Naive thymus-derived CD8-positive, alpha-beta T cell (primary cell): ENCODE data around the gene UNC13B. TPM values are rescaled to one million over a fixed set of nuclear protein-coding genes. Genes with fewer than 3 reads are reported as not detected.

Source experiments
- ATAC-seq, 2 donors: fragments of 150-1000 bp; cut with Tn5 transposase in 1 of 2; sonication (Bioruptor Pico), chemical (Tn5 transposase) in 1 of 2; 1 replicate in 1 of 2; 2 replicates in 1 of 2; pipeline ENCODE4 v1.10.0; 2021; ENCODE audit warnings: mild to moderate bottlenecking in 2 of 2, moderate library complexity in 2 of 2
- POLR2A ChIA-PET: fragments of 350-600 bp; sonication (Branson Sonifier 250); formaldehyde crosslinking; loops from one replicate; lab custom pipeline; 2021; ENCODE audit warnings: antibody characterized with exemption; lab: Charles Lee
- DNase-seq, 10 donors: peaks; one replicate each; pipeline versions ENCODE4 v3.0.0 to v3.0.0-alpha.2; 2020 to 2022
- H3K27ac Mint-ChIP-seq, 10 donors: one replicate each; pipeline ENCODE4 v1.8.0; 2020 to 2022; ENCODE audit warnings: mild to moderate bottlenecking in 10 of 10, mixed read lengths in 10 of 10, moderate library complexity in 4 of 10, inconsistent platforms in 1 of 10
- H3K27me3 Mint-ChIP-seq, 5 donors: one replicate each; pipeline ENCODE4 v1.8.0; 2021 to 2022; ENCODE audit warnings: mixed read lengths in 5 of 5
- H3K36me3 Mint-ChIP-seq, 3 donors: one replicate each; pipeline ENCODE4 v1.8.0; 2020 to 2022; ENCODE audit warnings: mixed read lengths in 3 of 3, mild to moderate bottlenecking in 2 of 3, inconsistent platforms in 1 of 3
- H3K4me1 Mint-ChIP-seq, 4 donors: one replicate each; pipeline ENCODE4 v1.8.0; 2021 to 2022; ENCODE audit warnings: mixed read lengths in 4 of 4
- H3K4me3 Mint-ChIP-seq, 10 donors: one replicate each; pipeline ENCODE4 v1.8.0; 2020 to 2022; ENCODE audit warnings: mild to moderate bottlenecking in 10 of 10, mixed read lengths in 10 of 10, moderate library complexity in 6 of 10, inconsistent platforms in 1 of 10
- H3K9me3 Mint-ChIP-seq, 9 donors: one replicate each; pipeline ENCODE4 v1.8.0; 2020 to 2022; ENCODE audit warnings: mixed read lengths in 9 of 9, mild to moderate bottlenecking in 3 of 9, inconsistent platforms in 1 of 9, moderate library complexity in 1 of 9
- polyA plus RNA-seq, 3 donors: library from polyadenylated mRNA; unstranded; fragments of 300-500 nt; fragmentation: Illumina TruSeq; gene quantifications; one replicate each; pipeline ENCODE4 v1.2.3, GENCODE V29; 2021
- total RNA-seq, 8 experiments: library from RNA in 2 of 8; stranded (reverse) in 2 of 8; gene quantifications; one replicate each; pipeline ENCODE4 v1.2.3 and lab custom pipeline; 2021 to 2026

Gene UNC13B
- total and polyA plus RNA-seq, 5 experiments from 2014 or later, result 0.39 to 1.4 (median 0.77) TPM; not detected in 1

- DNase-seq, result no peak
- peaks cover 8 to 17% (median 12%) of the 10 kb centered on the region in 5 donors for H3K27me3 Mint-ChIP-seq
- POLR2A ChIA-PET, result no interaction called here
Observed at GRCh38 chr9:35293376-35293964, 131.7 kb downstream of the UNC13B start.

GRCh38 chr9:35294066-35294465, 132.3 kb downstream of the UNC13B start:
- H3K4me1 Mint-ChIP-seq, result peaks cover 0 to 3% (median 0%) of the 10 kb centered on the region in 4 donors
- H3K9me3 Mint-ChIP-seq, result no peaks in the 10 kb centered on the region
- no peak for DNase-seq
- H3K27ac Mint-ChIP-seq, result no peak overlapping the region
- POLR2A ChIA-PET, result no interaction called here
- H3K27me3 Mint-ChIP-seq, result peaks cover 10 to 21% (median 11%) of the 10 kb centered on the region in 5 donors
- H3K36me3 Mint-ChIP-seq, result peaks cover 0 to 1% (median 0%) of the 10 kb centered on the region in 3 donors
- H3K4me3 Mint-ChIP-seq, result no peak overlapping the region
- no peak for ATAC-seq

More at GRCh38 chr9:35293376-35293964, 131.7 kb downstream of the UNC13B start:
- H3K9me3 Mint-ChIP-seq, result no peaks in the 10 kb centered on the region
- H3K27ac Mint-ChIP-seq, result no peak overlapping the region
- no peak overlapping the region for H3K4me3 Mint-ChIP-seq
- no peak for ATAC-seq
- peaks cover 0 to under 1% (median 0%) of the 10 kb centered on the region in 3 donors for H3K36me3 Mint-ChIP-seq
- peaks cover 0 to 3% (median 0%) of the 10 kb centered on the region in 4 donors for H3K4me1 Mint-ChIP-seq

GRCh38 chr9:35294556-35294955, 132.7 kb downstream of the UNC13B start:
- no peak overlapping the region for H3K27ac Mint-ChIP-seq
- POLR2A ChIA-PET, result no interaction called here

GRCh38 chr9:35295369-35296036, 133.7 kb downstream of the UNC13B start:
- DNase-seq (no peak), ATAC-seq (no peak)
- POLR2A ChIA-PET, result no interaction called here
- peaks cover 0 to 3% (median 0%) of the 10 kb centered on the region in 4 donors for H3K4me1 Mint-ChIP-seq
- peaks cover 12 to 28% (median 19%) of the 10 kb centered on the region in 5 donors for H3K27me3 Mint-ChIP-seq
- H3K27ac Mint-ChIP-seq, result no peak overlapping the region
- peaks cover 0 to 1% (median 0%) of the 10 kb centered on the region in 3 donors for H3K36me3 Mint-ChIP-seq
- H3K4me3 Mint-ChIP-seq, result no peak overlapping the region
- H3K9me3 Mint-ChIP-seq, result no peaks in the 10 kb centered on the region

More at GRCh38 chr9:35294556-35294955, 132.7 kb downstream of the UNC13B start:
- DNase-seq, result no peak
- peaks cover 0 to 1% (median 0%) of the 10 kb centered on the region in 3 donors for H3K36me3 Mint-ChIP-seq
- H3K9me3 Mint-ChIP-seq, result no peaks in the 10 kb centered on the region
- H3K4me1 Mint-ChIP-seq, result peaks cover 0 to 3% (median 0%) of the 10 kb centered on the region in 4 donors
- peaks cover 10 to 22% (median 12%) of the 10 kb centered on the region in 5 donors for H3K27me3 Mint-ChIP-seq
- ATAC-seq, result no peak
- no peak overlapping the region for H3K4me3 Mint-ChIP-seq

- no peak overlapping the region for H3K27ac Mint-ChIP-seq
- peaks cover 18 to 79% (median 40%) of the 10 kb centered on the region in 5 donors for H3K27me3 Mint-ChIP-seq
- H3K36me3 Mint-ChIP-seq, result peaks cover 0 to under 1% (median 0%) of the 10 kb centered on the region in 3 donors
- no peaks in the 10 kb centered on the region for H3K9me3 Mint-ChIP-seq
- no peak for ATAC-seq
- no peak for DNase-seq
- POLR2A ChIA-PET, result no interaction called here
- no peaks in the 10 kb centered on the region for H3K4me1 Mint-ChIP-seq
- H3K4me3 Mint-ChIP-seq, result no peak overlapping the region
Observed at GRCh38 chr9:35303567-35303966, 141.8 kb downstream of the UNC13B start.

- H3K27me3 Mint-ChIP-seq, result peaks cover 12 to 58% (median 26%) of the 10 kb centered on the region in 5 donors
- no peaks in the 10 kb centered on the region for H3K4me1 Mint-ChIP-seq
- no peaks in the 10 kb centered on the region for H3K36me3 Mint-ChIP-seq
- H3K4me3 Mint-ChIP-seq, result no peak overlapping the region
- POLR2A ChIA-PET, result no interaction called here
- no peaks in the 10 kb centered on the region for H3K9me3 Mint-ChIP-seq
- ATAC-seq (no peak), DNase-seq (no peak)
- no peak overlapping the region for H3K27ac Mint-ChIP-seq
Observed at GRCh38 chr9:35306283-35306682, 144.5 kb downstream of the UNC13B start.

- no peaks in the 10 kb centered on the region for H3K36me3 Mint-ChIP-seq
- no peaks in the 10 kb centered on the region for H3K9me3 Mint-ChIP-seq
- POLR2A ChIA-PET, result no interaction called here
- H3K27me3 Mint-ChIP-seq, result peaks cover 12 to 39% (median 17%) of the 10 kb centered on the region in 5 donors
- H3K27ac Mint-ChIP-seq, result peak overlapping the region in 1 of 10 donors; percentile 24
- DNase-seq (no peak), ATAC-seq (no peak)
- no peaks in the 10 kb centered on the region for H3K4me1 Mint-ChIP-seq
- no peak overlapping the region for H3K4me3 Mint-ChIP-seq
Observed at GRCh38 chr9:35308316-35308715, 146.5 kb downstream of the UNC13B start.

GRCh38 chr9:35311891-35312639, 150.3 kb downstream of the UNC13B start:
- no peaks in the 10 kb centered on the region for H3K9me3 Mint-ChIP-seq
- H3K4me1 Mint-ChIP-seq, result no peaks in the 10 kb centered on the region
- peaks cover 0 to 7% (median 3%) of the 10 kb centered on the region in 5 donors for H3K27me3 Mint-ChIP-seq
- no peak overlapping the region for H3K27ac Mint-ChIP-seq
- no peaks in the 10 kb centered on the region for H3K36me3 Mint-ChIP-seq
- DNase-seq, result no peak
- ATAC-seq, result no peak
- H3K4me3 Mint-ChIP-seq, result no peak overlapping the region
- POLR2A ChIA-PET, result no interaction called here

GRCh38 chr9:35313460-35313859, 151.7 kb downstream of the UNC13B start:
- H3K4me3 Mint-ChIP-seq, result no peak overlapping the region
- H3K27ac Mint-ChIP-seq, result no peak overlapping the region

GRCh38 chr9:35313916-35314315, 152.1 kb downstream of the UNC13B start:
- ATAC-seq (no peak), DNase-seq (no peak)
- no peak overlapping the region for H3K27ac Mint-ChIP-seq
- peaks cover 0 to 11% (median 0%) of the 10 kb centered on the region in 9 donors for H3K9me3 Mint-ChIP-seq
- H3K4me3 Mint-ChIP-seq, result no peak overlapping the region
- no peaks in the 10 kb centered on the region for H3K36me3 Mint-ChIP-seq
- POLR2A ChIA-PET, result no interaction called here
- H3K27me3 Mint-ChIP-seq, result peaks cover 0 to 7% (median 0%) of the 10 kb centered on the region in 5 donors
- no peaks in the 10 kb centered on the region for H3K4me1 Mint-ChIP-seq

More at GRCh38 chr9:35313460-35313859, 151.7 kb downstream of the UNC13B start:
- POLR2A ChIA-PET, result no interaction called here
- Mint-ChIP-seq H3K9me3 (peaks cover 0 to 6% (median 0%) of the 10 kb centered on the region in 9 donors), H3K4me1 (no peaks in the 10 kb centered on the region), H3K27me3 (peaks cover 0 to 7% (median 0%) of the 10 kb centered on the region in 5 donors), H3K36me3 (no peaks in the 10 kb centered on the region)
- no peak for DNase-seq
- no peak for ATAC-seq

GRCh38 chr9:35318741-35319140, 156.9 kb downstream of the UNC13B start:
- Mint-ChIP-seq H3K27me3 (peaks cover 0 to 9% (median 3%) of the 10 kb centered on the region in 5 donors), H3K4me1 (no peaks in the 10 kb centered on the region), H3K36me3 (no peaks in the 10 kb centered on the region), H3K4me3 (no peak overlapping the region), H3K9me3 (peaks cover 0 to 11% (median 0%) of the 10 kb centered on the region in 9 donors), H3K27ac (no peak overlapping the region)
- DNase-seq (no peak), ATAC-seq (no peak)
- POLR2A ChIA-PET, result no interaction called here

- H3K4me3 Mint-ChIP-seq, result no peak overlapping the region
Observed at GRCh38 chr9:35322075-35322885, 160.5 kb downstream of the UNC13B start.

More at GRCh38 chr9:35322075-35322885, 160.5 kb downstream of the UNC13B start:
- POLR2A ChIA-PET, result no interaction called here
- peaks cover 0 to 9% (median 5%) of the 10 kb centered on the region in 5 donors for H3K27me3 Mint-ChIP-seq
- no peak for ATAC-seq
- no peaks in the 10 kb centered on the region for H3K4me1 Mint-ChIP-seq
- H3K36me3 Mint-ChIP-seq, result no peaks in the 10 kb centered on the region
- H3K9me3 Mint-ChIP-seq, result peaks cover 0 to 11% (median 0%) of the 10 kb centered on the region in 9 donors
- DNase-seq, result no peak
- H3K27ac Mint-ChIP-seq, result no peak overlapping the region
